IMR-90 (cell line): ENCODE data around the gene PAK5. TPM values are rescaled to one million over a fixed set of nuclear protein-coding genes. Genes with fewer than 3 reads are reported as not detected.

Experiments used
- ATAC-seq: fragments of 200-7000 bp; cut with Tn5 transposase; 2 replicates; pipeline ENCODE4 v1.9.1; 2020; ENCODE audit warnings: low read depth, mild to moderate bottlenecking, moderate library complexity
- BruUV-seq: library from RNA; stranded (reverse); fragments of 400-500 nt; replicated peaks from 2 replicates; lab custom pipeline; 2021; lab: Mats Ljungman, UMichigan
- CTCF ChIA-PET: fragments of 300-600 bp; formaldehyde crosslinking; extraction: SDS; loops from one replicate; lab custom pipeline; 2021; ENCODE audit warnings: antibody characterized with exemption; lab: Yijun Ruan, JAX
- POLR2A ChIA-PET: fragments of 300-600 bp; sonication (Branson Sonifier 250); formaldehyde crosslinking; loops from one replicate; lab custom pipeline; 2022; ENCODE audit warnings: antibody characterized with exemption; ENCODE audit not compliant: unreplicated experiment; lab: Charles Lee
- DNase-seq: peaks from one replicate; pipeline ENCODE4 v3.0.0; 2013
- H2AFZ ChIP-seq: replicated peaks from 2 replicates; pipeline ENCODE3; 2013; ENCODE audit warnings: low read length, mild to moderate bottlenecking; ENCODE audit not compliant: poor library complexity
- H2AK5ac ChIP-seq: 2 replicates; pipeline ENCODE4 v1.6.1; 2013; ENCODE audit warnings: low read depth, low read length, inconsistent platforms
- H2AK9ac ChIP-seq: replicated peaks from 2 replicates; pipeline ENCODE3; 2013; ENCODE audit warnings: mild to moderate bottlenecking, low read depth, low read length, moderate library complexity; ENCODE audit not compliant: poor library complexity
- H2BK120ac ChIP-seq: 2 replicates; pipeline ENCODE4 v1.6.1; 2013; ENCODE audit warnings: low read depth, low read length, inconsistent platforms
- H2BK15ac ChIP-seq: 3 replicates; pipeline ENCODE4 v1.6.1; 2013; ENCODE audit warnings: low read depth, low read length, inconsistent platforms
- H2BK20ac ChIP-seq: 2 replicates; pipeline ENCODE4 v1.6.1; 2013; ENCODE audit warnings: low read depth, mild to moderate bottlenecking, inconsistent platforms, low read length, moderate library complexity
- H2BK5ac ChIP-seq: 2 replicates; pipeline ENCODE4 v1.6.1; 2013; ENCODE audit warnings: mild to moderate bottlenecking, low read depth, low read length, inconsistent platforms; ENCODE audit not compliant: poor library complexity, severe bottlenecking
- H3K14ac ChIP-seq: replicated peaks from 2 replicates; pipeline ENCODE4 v1.6.1; 2013; ENCODE audit warnings: low read depth, low read length, inconsistent platforms
- H3K18ac ChIP-seq: 2 replicates; pipeline ENCODE4 v1.6.1; 2013; ENCODE audit warnings: low read depth, low read length, control low read depth
- H3K23ac ChIP-seq: 2 replicates; pipeline ENCODE4 v1.6.1; 2013; ENCODE audit warnings: low read depth, low read length, inconsistent platforms
- H3K27ac ChIP-seq: 2 replicates; pipeline ENCODE4 v1.5.1; 2013; ENCODE audit warnings: mild to moderate bottlenecking, control low read depth, low read length; ENCODE audit not compliant: insufficient read depth
- H3K27me3 ChIP-seq: 2 replicates; pipeline ENCODE4 v1.6.1; 2013; ENCODE audit warnings: low read length; ENCODE audit not compliant: control insufficient read depth, insufficient read depth
- H3K36me3 ChIP-seq: 2 replicates; pipeline ENCODE4 v1.6.1; 2013; ENCODE audit warnings: low read length, mixed read lengths; ENCODE audit not compliant: control insufficient read depth, insufficient read depth
- H3K4ac ChIP-seq: 2 replicates; pipeline ENCODE4 v1.6.1; 2013; ENCODE audit warnings: low read depth, low read length, inconsistent platforms
- H3K4me1 ChIP-seq: 2 replicates; pipeline ENCODE4 v1.6.1; 2013; ENCODE audit warnings: low read length, mixed read lengths; ENCODE audit not compliant: control insufficient read depth, insufficient read depth
- H3K4me2 ChIP-seq: 2 replicates; pipeline ENCODE4 v1.6.1; 2013; ENCODE audit warnings: low read depth, mild to moderate bottlenecking, control low read depth, low read length, moderate library complexity
- H3K4me3 ChIP-seq: 2 replicates; pipeline ENCODE4 v1.5.1; 2013; ENCODE audit warnings: low read depth, mild to moderate bottlenecking, control low read depth, low read length, moderate library complexity; ENCODE audit not compliant: insufficient read depth
- H3K56ac ChIP-seq: 2 replicates; pipeline ENCODE4 v1.6.1; 2013; ENCODE audit warnings: low read length, inconsistent platforms; ENCODE audit not compliant: insufficient read depth; ENCODE audit errors: extremely low read depth
- H3K79me1 ChIP-seq, 2 experiments: 2 replicates each; pipeline ENCODE4 v1.6.1; 2013; ENCODE audit warnings: low read length in 2 of 2, inconsistent platforms in 1 of 2, low read depth in 1 of 2
- H3K9ac ChIP-seq: 2 replicates; pipeline ENCODE4 v1.6.1; 2013; ENCODE audit warnings: low read depth, low read length, control low read depth
- H3K9me1 ChIP-seq: 2 replicates; pipeline ENCODE4 v1.6.1; 2013; ENCODE audit warnings: low read length, inconsistent platforms; ENCODE audit not compliant: insufficient read depth
- H3K9me3 ChIP-seq: 2 replicates; pipeline ENCODE4 v1.6.1; 2013; ENCODE audit warnings: low read length; ENCODE audit not compliant: control insufficient read depth, insufficient read depth
- H4K20me1 ChIP-seq: 2 replicates; pipeline ENCODE4 v1.6.1; 2013; ENCODE audit warnings: low read length, inconsistent platforms; ENCODE audit not compliant: insufficient read depth
- H4K5ac ChIP-seq: 2 replicates; pipeline ENCODE4 v1.6.1; 2013; ENCODE audit warnings: mild to moderate bottlenecking, low read depth, low read length, control low read depth
- H4K8ac ChIP-seq, 2 experiments: 2 replicates each; pipeline ENCODE4 v1.6.1; 2013; ENCODE audit warnings: low read depth in 2 of 2, low read length in 2 of 2, control low read depth in 1 of 2, inconsistent platforms in 1 of 2
- H4K91ac ChIP-seq: 2 replicates; pipeline ENCODE4 v1.6.1; 2013; ENCODE audit warnings: low read depth, low read length, inconsistent platforms; ENCODE audit not compliant: insufficient read depth
- FOS ChIP-seq: fragments of 150-350 bp; IDR thresholded peaks from 2 replicates; pipeline ENCODE4 v1.6.1; 2016; ENCODE audit warnings: low read depth, low read length
- dilution Hi-C: fragments of 300-500 bp; cut with HindIII; formaldehyde crosslinking; loops from one replicate; pipeline ENCODE4 v1.14.3; 2018; ENCODE audit warnings: low sequenced_read_pairs; ENCODE audit not compliant: unreplicated experiment
- in situ Hi-C: fragments of 300-500 bp; cut with MboI; formaldehyde crosslinking; loops from 3 replicates; pipeline ENCODE4 v1.14.3; 2019; ENCODE audit warnings: low sequenced_read_pairs, inconsistent platforms, mixed read lengths
- intact Hi-C: fragments of 100-400 bp; cut with micrococcal nuclease; formaldehyde crosslinking; loops from 2 replicates; pipeline ENCODE4 v1.10.0; 2022
- polyA plus RNA-seq, 3 experiments: library from polyadenylated mRNA; depleted of rRNA; stranded (reverse); fragments of >200 nt; gene quantifications; 2 replicates each; pipeline ENCODE4 v1.2.3, GENCODE V29; 2012; ENCODE audit warnings: low replicate concordance in 1 of 3
- total RNA-seq: library from RNA; depleted of rRNA; stranded (reverse); fragments of >200 nt; gene quantifications from 2 replicates; pipeline ENCODE4 v1.2.3, GENCODE V29; 2012

PAK5 gene
- total and polyA plus RNA-seq, 2 of the 4 experiments (the other 2 are of a cell fraction): not detected

DNA sequence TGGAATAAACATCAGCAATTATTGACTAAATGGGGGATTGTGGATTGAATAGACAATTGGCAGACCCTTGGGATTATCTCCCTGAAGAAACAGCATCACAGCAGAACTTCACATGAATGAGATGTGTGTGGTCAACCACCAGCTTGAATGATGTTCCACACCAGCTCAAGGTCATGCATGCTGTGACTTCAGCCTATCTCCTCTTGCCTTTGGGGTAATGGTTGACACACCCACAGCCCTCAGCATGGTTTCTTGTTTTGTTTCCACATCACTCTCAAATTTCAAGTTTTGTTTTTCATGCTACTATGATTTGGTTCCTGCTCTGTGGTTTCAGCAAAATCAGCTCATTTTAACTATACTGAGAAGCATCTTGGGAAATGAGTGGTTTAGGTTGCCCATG is 94.3 kb downstream of the PAK5 start:
- Histone ChIP-seq H3K18ac (no peak overlapping the region), H2BK5ac (no peak overlapping the region), H2BK20ac (no peak overlapping the region), H3K27me3 (no peaks in the 10 kb centered on the region), H3K14ac (no peak overlapping the region), H2AK9ac (no peak overlapping the region), H3K4me3 (no peak overlapping the region), H4K5ac (no peak overlapping the region), H2BK120ac (no peak overlapping the region), H3K9me3 (no peaks in the 10 kb centered on the region), H2AK5ac (no peak overlapping the region), H3K79me1 (no peaks in the 10 kb centered on the region), H4K8ac (no peak overlapping the region), H2AFZ (no peak overlapping the region), H3K9ac (no peak overlapping the region), H4K91ac (no peak overlapping the region), H3K4me2 (no peak overlapping the region), H3K23ac (no peak overlapping the region), H2BK15ac (no peak overlapping the region), H3K27ac (no peak overlapping the region), H4K20me1 (no peaks in the 10 kb centered on the region), H3K4me1 (no peaks in the 10 kb centered on the region), H3K36me3 (no peaks in the 10 kb centered on the region), H3K4ac (no peak overlapping the region), H3K9me1 (no peaks in the 10 kb centered on the region), H3K56ac (no peak overlapping the region)
- no peak for TF ChIP-seq FOS
- POLR2A ChIA-PET: no interaction called here
- intact Hi-C loops (no loop called here), in situ Hi-C loops (no loop called here), dilution Hi-C loops (no loop called here)
- no peak for DNase-seq
- CTCF ChIA-PET: interaction anchor here (0.6 kb wide), 1 partner anchor 16 kb away, joined by 4 read pairs; no protein-coding TSS in a partner anchor
- BruUV-seq: no TSS peak
- ATAC-seq: no peak
